Measurements from ENCODE around the gene HSD3B7. TPM values are rescaled to one million over a fixed set of nuclear protein-coding genes. Genes with fewer than 3 reads are reported as not detected.
A peak's percentile ranks its signal among the peaks of the same experiment; 100 is the strongest.

HSD3B7 gene
- total and polyA plus RNA-seq, 2 of the 8 experiments (the other 6 are each of a cell fraction or from before 2014, with no cell fraction given) = 2.9 to 6.6 TPM

GRCh38 chr16:31025339-31025738 lies 40.3 kb downstream of the HSD3B7 start:
- no peaks in the 10 kb centered on the region for H3K4me1 ChIP-seq (replicated peaks in 1 of 4; ENCODE audit: control insufficient read depth in 3 of 4, insufficient read depth in 4 of 4, low read length in 3 of 4)
- H2AK5ac ChIP-seq (ENCODE audit: low read depth, low read length) = no peak overlapping the region
- H3K79me1 ChIP-seq (ENCODE audit: low read depth, low read length) = no peaks in the 10 kb centered on the region
- H4K8ac ChIP-seq (ENCODE audit: extremely low read depth, insufficient read depth, low read length) = no peak overlapping the region
- no peaks in the 10 kb centered on the region for H3K79me2 ChIP-seq (ENCODE audit: control insufficient read depth in 1 of 2, insufficient read depth in 2 of 2, low read length in 2 of 2)
- DNase-seq (ENCODE audit: low read depth in 1 of 2, low spot score in 2 of 2) (no peak), FAIRE-seq (no peak)
- H3K56ac ChIP-seq (replicated peaks; ENCODE audit: insufficient read length, low read depth, low read length) = no peak overlapping the region
- no peak overlapping the region for H2BK20ac ChIP-seq (ENCODE audit: low read length)
- H3K27ac ChIP-seq (ENCODE audit: low read depth, low read length) = no peak overlapping the region
- peak overlapping the region in 1 of 4 experiments; percentile 10; a peak in 2 of 7 replicates for H3K9ac ChIP-seq (replicated peaks in 1 of 4; ENCODE audit: extremely low read depth in 1 of 4, low read depth in 3 of 4, low read length in 3 of 4)
- H2BK12ac ChIP-seq (ENCODE audit: low read depth, low read length) = no peak overlapping the region
- H3K23ac ChIP-seq (ENCODE audit: insufficient read length) = no peak overlapping the region
- no peak overlapping the region for H3K4ac ChIP-seq (replicated peaks; ENCODE audit: insufficient read length, low read depth, low read length)
- H2AFZ ChIP-seq (ENCODE audit: low read length) = no peak overlapping the region
- no peak overlapping the region for H3K4me3 ChIP-seq (ENCODE audit: extremely low read depth in 1 of 4, insufficient read depth in 2 of 4, low read depth in 3 of 4, low read length in 4 of 4)
- no peaks in the 10 kb centered on the region for H3K27me3 ChIP-seq (replicated peaks in 1 of 4; ENCODE audit: control insufficient read depth in 3 of 4, extremely low read depth in 1 of 4, insufficient read depth in 3 of 4, low read length in 3 of 4)
- H4K20me1 ChIP-seq (replicated peaks in 1 of 2; ENCODE audit: control insufficient read depth in 1 of 2, insufficient read depth in 2 of 2, low read length in 2 of 2) = no peaks in the 10 kb centered on the region
- H3K18ac ChIP-seq (ENCODE audit: extremely low read depth, low read length) = no peak overlapping the region
- 80% methylated on average over 2 of the region's 5 CpGs; no CpG with 5 or more reads in 1 of the 2 experiments for WGBS, 2 experiments (ENCODE audit: extremely low coverage in 1 of 2, insufficient coverage in 1 of 2, insufficient read length in 1 of 2, insufficient replicate concordance in 2 of 2, low coverage in 1 of 2, low lambda C conversion rate in 2 of 2, missing lambda C conversion rate in 1 of 2)
- H3K23me2 ChIP-seq (ENCODE audit: low read depth, low read length) = no peaks in the 10 kb centered on the region
- no peak overlapping the region for H3K4me2 ChIP-seq (ENCODE audit: insufficient read depth in 1 of 2, low read depth in 2 of 2, low read length in 2 of 2)
- no peak overlapping the region for H4K5ac ChIP-seq (ENCODE audit: insufficient read length, low read depth, low read length)
- no peaks in the 10 kb centered on the region for H3K9me3 ChIP-seq (ENCODE audit: insufficient read depth in 2 of 2, low read depth in 1 of 2, low read length in 1 of 2)
- H2BK5ac ChIP-seq (ENCODE audit: low read depth, low read length) = no peak overlapping the region
- no peaks in the 10 kb centered on the region for H3K36me3 ChIP-seq (ENCODE audit: control insufficient read depth in 2 of 4, insufficient read depth in 4 of 4, low read length in 3 of 4)
- H2BK120ac ChIP-seq (replicated peaks; ENCODE audit: low read depth, low read length) = no peak overlapping the region
- CTCF ChIA-PET (ENCODE audit: partially characterized antibody) = interaction anchor here (0.7 to 1.3 kb wide), 3 partner anchors 11 to 61 kb away, joined by 3 to 4 read pairs (median 3); no protein-coding TSS in a partner anchor
- POLR2A ChIA-PET (ENCODE audit: partially characterized antibody) = interaction anchor here (1.6 kb wide), 1 partner anchor 8 kb away, joined by 4 read pairs; the partner anchor contains the start of gene STX4
- no peak overlapping the region for H4K91ac ChIP-seq (replicated peaks; ENCODE audit: insufficient read length, low read length)
- H2BK15ac ChIP-seq (ENCODE audit: low read length) = no peak overlapping the region; the same call in 1 of the 2 replicates
- no peak overlapping the region for H3K14ac ChIP-seq (ENCODE audit: insufficient read length)
- TF ChIP-seq EGR1 (IDR thresholded peaks at IDR 0.05; ENCODE audit: borderline replicate concordance, low read depth, low read length) (no peak), NANOG (IDR thresholded peaks at IDR 0.05; ENCODE audit: insufficient read depth, low read depth, low read length, poor library complexity, severe bottlenecking) (no peak), BCL11A (IDR thresholded peaks at IDR 0.05; ENCODE audit: low read depth in 2 of 2, low read length in 2 of 2) (no peak), NRF1 (IDR thresholded peaks at IDR 0.05; ENCODE audit: low read depth, low read length) (no peak), USF2 (IDR thresholded peaks at IDR 0.05; ENCODE audit: low read length) (no peak), SIX5 (IDR thresholded peaks at IDR 0.05; ENCODE audit: low read depth, low read length) (no peak), SIRT6 (IDR thresholded peaks at IDR 0.05; ENCODE audit: low read length) (no peak), KDM1A (IDR thresholded peaks at IDR 0.05; ENCODE audit: borderline replicate concordance, low read length) (no peak), CEBPB (IDR thresholded peaks at IDR 0.05; ENCODE audit: low read depth, low read length) (no peak), CTBP2 (IDR thresholded peaks at IDR 0.05; ENCODE audit: borderline replicate concordance, insufficient read depth, insufficient read length, low read length) (no peak), CHD2 (IDR thresholded peaks at IDR 0.05; ENCODE audit: low read length) (no peak), ATF2 (IDR thresholded peaks at IDR 0.05; ENCODE audit: low read length) (no peak)

Data from H1 (cell line).